Parathyroid adenoma (tissue), 2 donors: Measurements from ENCODE around the gene GRAMD2B.

Source experiments
- H2AFZ ChIP-seq: fragments of 300-600 bp; sonication (generic); one replicate; pipeline ENCODE4 v1.7.0; 2017; ENCODE audit warnings: antibody characterized with exemption, mild to moderate bottlenecking
- H3K27ac ChIP-seq: fragments of 300-600 bp; sonication (generic); one replicate; pipeline ENCODE4 v1.7.0; 2017
- H3K27me3 ChIP-seq: fragments of 300-600 bp; sonication (generic); one replicate; pipeline ENCODE4 v1.7.0; 2017; ENCODE audit warnings: low read length; ENCODE audit not compliant: control insufficient read depth, insufficient read depth
- H3K36me3 ChIP-seq: fragments of 300-600 bp; sonication (generic); one replicate; pipeline ENCODE4 v1.7.0; 2017; ENCODE audit warnings: low read length; ENCODE audit not compliant: control insufficient read depth, insufficient read depth
- H3K4me1 ChIP-seq: fragments of 300-600 bp; sonication (generic); one replicate; pipeline ENCODE4 v1.7.0; 2017; ENCODE audit warnings: control low read depth
- H3K4me2 ChIP-seq: fragments of 300-600 bp; sonication (generic); one replicate; pipeline ENCODE4 v1.7.0; 2017; ENCODE audit warnings: low read length
- H3K4me3 ChIP-seq: fragments of 300-600 bp; sonication (generic); one replicate; pipeline ENCODE4 v1.7.0; 2017; ENCODE audit warnings: low read depth, low read length
- H3K79me2 ChIP-seq: fragments of 300-600 bp; sonication (generic); one replicate; pipeline ENCODE4 v1.7.0; 2017; ENCODE audit warnings: control low read depth
- H3K9ac ChIP-seq: fragments of 300-600 bp; sonication (generic); one replicate; pipeline ENCODE4 v1.7.0; 2017; ENCODE audit warnings: mild to moderate bottlenecking
- H3K9me3 ChIP-seq: fragments of 300-600 bp; sonication (generic); one replicate; pipeline ENCODE4 v1.7.0; 2017; ENCODE audit warnings: low read length; ENCODE audit not compliant: control insufficient read depth
- TF ChIP-seq, protein P1 (sequence below): fragments of 300-600 bp; sonication (generic); IDR thresholded peaks from one replicate; pipeline ENCODE4 v1.7.0; 2017; ENCODE audit warnings: antibody characterized with exemption, mild to moderate bottlenecking
- donor health status: primary hyperparathyroidism.

GRAMD2B gene

DNA sequence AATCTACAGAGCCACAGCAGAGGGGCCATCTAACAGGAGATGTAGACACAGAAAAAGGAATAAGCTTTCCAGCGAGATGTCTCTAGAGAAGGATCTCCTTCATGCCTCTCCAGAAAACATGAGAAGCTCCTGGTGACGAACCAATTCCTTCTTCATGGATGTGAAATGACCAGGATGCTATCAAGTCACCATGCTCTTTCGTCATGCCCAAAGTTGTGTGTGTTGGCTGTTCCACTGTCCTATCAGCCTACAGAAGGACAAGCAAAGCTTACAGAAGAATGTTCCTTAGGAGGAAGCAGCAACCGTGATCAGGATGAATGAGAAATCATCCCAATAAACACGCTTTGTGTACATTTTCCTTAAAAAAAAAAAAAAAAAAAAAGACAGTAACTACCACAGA, 117.4 kb downstream of the GRAMD2B start:
- TF ChIP-seq, protein P1, sequence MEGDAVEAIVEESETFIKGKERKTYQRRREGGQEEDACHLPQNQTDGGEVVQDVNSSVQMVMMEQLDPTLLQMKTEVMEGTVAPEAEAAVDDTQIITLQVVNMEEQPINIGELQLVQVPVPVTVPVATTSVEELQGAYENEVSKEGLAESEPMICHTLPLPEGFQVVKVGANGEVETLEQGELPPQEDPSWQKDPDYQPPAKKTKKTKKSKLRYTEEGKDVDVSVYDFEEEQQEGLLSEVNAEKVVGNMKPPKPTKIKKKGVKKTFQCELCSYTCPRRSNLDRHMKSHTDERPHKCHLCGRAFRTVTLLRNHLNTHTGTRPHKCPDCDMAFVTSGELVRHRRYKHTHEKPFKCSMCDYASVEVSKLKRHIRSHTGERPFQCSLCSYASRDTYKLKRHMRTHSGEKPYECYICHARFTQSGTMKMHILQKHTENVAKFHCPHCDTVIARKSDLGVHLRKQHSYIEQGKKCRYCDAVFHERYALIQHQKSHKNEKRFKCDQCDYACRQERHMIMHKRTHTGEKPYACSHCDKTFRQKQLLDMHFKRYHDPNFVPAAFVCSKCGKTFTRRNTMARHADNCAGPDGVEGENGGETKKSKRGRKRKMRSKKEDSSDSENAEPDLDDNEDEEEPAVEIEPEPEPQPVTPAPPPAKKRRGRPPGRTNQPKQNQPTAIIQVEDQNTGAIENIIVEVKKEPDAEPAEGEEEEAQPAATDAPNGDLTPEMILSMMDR: no peak
- no peaks in the 10 kb centered on the region for H3K36me3 ChIP-seq
- no peaks in the 10 kb centered on the region for H3K27me3 ChIP-seq
- H3K4me2 ChIP-seq: no peak overlapping the region
- H3K9me3 ChIP-seq: no peaks in the 10 kb centered on the region
- H3K9ac ChIP-seq: no peak overlapping the region
- H3K4me3 ChIP-seq: no peak overlapping the region
- H2AFZ ChIP-seq: no peak overlapping the region
- no peak overlapping the region for H3K27ac ChIP-seq
- no peaks in the 10 kb centered on the region for H3K79me2 ChIP-seq
- no peaks in the 10 kb centered on the region for H3K4me1 ChIP-seq

DNA sequence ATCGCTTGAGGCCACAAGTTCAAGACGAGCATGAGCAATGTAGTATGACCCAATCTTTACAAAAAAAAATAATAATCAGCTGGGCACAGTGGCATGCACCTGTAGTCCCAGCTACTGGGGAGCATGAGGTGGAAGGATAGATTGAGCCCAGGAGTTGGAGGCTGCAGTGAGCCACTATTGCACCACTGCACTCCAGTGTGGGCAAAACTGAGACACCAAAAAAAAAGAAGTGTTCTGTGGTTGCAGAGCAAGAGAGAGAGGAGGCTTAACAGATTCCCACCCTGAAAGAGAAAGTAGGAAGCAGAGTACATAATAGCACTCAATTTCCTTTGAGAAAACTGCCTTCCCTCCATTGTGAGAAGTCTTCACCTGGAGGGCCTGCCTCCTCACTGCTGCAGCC, 119.2 kb downstream of the GRAMD2B start:
- TF ChIP-seq, protein P1: no peak
- H2AFZ ChIP-seq: no peak overlapping the region
- H3K27me3 ChIP-seq: no peaks in the 10 kb centered on the region
- no peaks in the 10 kb centered on the region for H3K36me3 ChIP-seq
- H3K9ac ChIP-seq: no peak overlapping the region
- H3K9me3 ChIP-seq: no peaks in the 10 kb centered on the region
- H3K79me2 ChIP-seq: no peaks in the 10 kb centered on the region
- no peaks in the 10 kb centered on the region for H3K4me1 ChIP-seq
- no peak overlapping the region for H3K27ac ChIP-seq
- H3K4me2 ChIP-seq: no peak overlapping the region
- no peak overlapping the region for H3K4me3 ChIP-seq

DNA sequence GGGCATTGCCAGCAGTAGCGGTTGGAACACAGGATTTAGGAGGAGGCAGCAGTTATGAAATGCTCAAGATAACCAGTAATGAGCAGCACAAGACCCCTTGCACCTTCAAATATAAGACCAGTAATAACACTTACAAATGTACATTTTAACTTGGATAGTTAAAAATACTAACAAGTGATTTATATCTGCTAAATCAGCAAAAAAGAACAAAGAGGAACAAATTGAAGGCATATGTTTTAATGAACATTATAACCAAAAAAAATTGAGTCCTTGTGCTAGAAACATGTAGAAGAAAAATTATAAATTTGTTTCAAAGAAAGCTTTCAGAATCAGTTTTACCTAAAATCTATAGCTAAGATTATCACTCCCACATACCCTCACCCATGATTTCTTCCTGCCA, 119.8 kb downstream of the GRAMD2B start:
- Histone ChIP-seq H3K4me1 (no peaks in the 10 kb centered on the region), H3K9me3 (no peaks in the 10 kb centered on the region), H3K27me3 (no peaks in the 10 kb centered on the region), H3K4me2 (no peak overlapping the region), H3K27ac (no peak overlapping the region), H3K4me3 (no peak overlapping the region), H3K36me3 (no peaks in the 10 kb centered on the region), H3K79me2 (no peaks in the 10 kb centered on the region), H2AFZ (no peak overlapping the region), H3K9ac (no peak overlapping the region)
- TF ChIP-seq, protein P1: no peak

DNA sequence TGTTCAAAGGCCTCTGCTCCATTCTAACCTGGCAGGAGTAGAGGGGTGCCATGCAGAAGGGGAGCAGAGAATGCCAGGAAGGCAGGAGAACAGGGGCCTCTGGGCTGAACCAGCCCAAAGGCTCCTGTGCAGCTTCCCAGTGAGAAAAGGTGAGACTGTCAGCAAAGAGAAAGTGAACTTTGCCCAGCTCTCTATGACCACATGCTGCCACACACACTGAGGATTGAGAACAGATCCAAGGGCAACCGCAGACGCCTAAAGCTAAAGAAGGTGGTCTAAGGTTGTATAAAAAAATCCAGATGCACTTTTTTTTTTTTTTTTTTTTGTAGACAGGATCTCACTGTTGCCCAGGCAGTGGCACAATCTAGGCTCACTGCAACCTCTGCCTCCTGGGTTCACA, 120.5 kb downstream of the GRAMD2B start:
- no peaks in the 10 kb centered on the region for H3K79me2 ChIP-seq
- no peak overlapping the region for H2AFZ ChIP-seq
- H3K4me3 ChIP-seq: no peak overlapping the region
- TF ChIP-seq, protein P1: no peak
- no peaks in the 10 kb centered on the region for H3K4me1 ChIP-seq
- no peaks in the 10 kb centered on the region for H3K36me3 ChIP-seq
- no peaks in the 10 kb centered on the region for H3K9me3 ChIP-seq
- no peak overlapping the region for H3K4me2 ChIP-seq
- H3K27me3 ChIP-seq: no peaks in the 10 kb centered on the region
- no peak overlapping the region for H3K9ac ChIP-seq
- H3K27ac ChIP-seq: no peak overlapping the region
